Right lobe of liver (tissue), 4 donors: ENCODE data around the gene FAM53A.

Source experiments
- POLR2A ChIP-seq: fragments of 450-650 bp; IDR thresholded peaks from one replicate; pipeline ENCODE4 v1.6.1; 2017; ENCODE audit warnings: antibody characterized with exemption, mild to moderate bottlenecking
- TF ChIP-seq, protein P1 (sequence below), 4 donors: fragments of 200-600 bp in 3 of 4; fragments of 450-650 bp in 1 of 4; IDR thresholded peaks; one replicate each; pipeline versions ENCODE4 v1.5.1 to v1.8.0; 2016 to 2022; ENCODE audit warnings: antibody characterized with exemption in 4 of 4, mild to moderate bottlenecking in 2 of 4
- donor health status: DM: no; HTN: no; CAD: no.
- donor health status: DM: no; HTN: no; CAD: no.
- donor health status: DM: no; HTN: yes; CAD: no.

DNA sequence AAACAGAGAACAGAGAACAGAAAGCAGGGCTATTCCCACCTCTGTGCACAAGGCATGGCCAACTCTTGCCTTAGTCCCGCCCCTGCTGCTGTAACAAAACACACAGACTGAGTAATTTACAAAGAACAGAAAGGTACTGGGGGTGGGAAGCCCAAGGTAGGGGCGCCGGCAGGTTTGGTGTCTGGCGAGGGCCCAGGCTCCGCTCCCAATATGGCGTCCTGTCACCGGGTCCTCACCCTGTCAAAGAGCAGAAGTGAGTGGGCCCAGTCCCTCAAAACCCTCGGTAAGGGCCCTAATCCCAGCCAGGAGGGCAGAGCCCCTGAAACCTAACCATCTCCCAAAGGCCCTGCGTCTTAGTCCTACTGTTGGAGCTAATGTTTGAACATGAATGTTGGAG is 71.0 kb downstream of the FAM53A start:
- TF ChIP-seq, protein P1, sequence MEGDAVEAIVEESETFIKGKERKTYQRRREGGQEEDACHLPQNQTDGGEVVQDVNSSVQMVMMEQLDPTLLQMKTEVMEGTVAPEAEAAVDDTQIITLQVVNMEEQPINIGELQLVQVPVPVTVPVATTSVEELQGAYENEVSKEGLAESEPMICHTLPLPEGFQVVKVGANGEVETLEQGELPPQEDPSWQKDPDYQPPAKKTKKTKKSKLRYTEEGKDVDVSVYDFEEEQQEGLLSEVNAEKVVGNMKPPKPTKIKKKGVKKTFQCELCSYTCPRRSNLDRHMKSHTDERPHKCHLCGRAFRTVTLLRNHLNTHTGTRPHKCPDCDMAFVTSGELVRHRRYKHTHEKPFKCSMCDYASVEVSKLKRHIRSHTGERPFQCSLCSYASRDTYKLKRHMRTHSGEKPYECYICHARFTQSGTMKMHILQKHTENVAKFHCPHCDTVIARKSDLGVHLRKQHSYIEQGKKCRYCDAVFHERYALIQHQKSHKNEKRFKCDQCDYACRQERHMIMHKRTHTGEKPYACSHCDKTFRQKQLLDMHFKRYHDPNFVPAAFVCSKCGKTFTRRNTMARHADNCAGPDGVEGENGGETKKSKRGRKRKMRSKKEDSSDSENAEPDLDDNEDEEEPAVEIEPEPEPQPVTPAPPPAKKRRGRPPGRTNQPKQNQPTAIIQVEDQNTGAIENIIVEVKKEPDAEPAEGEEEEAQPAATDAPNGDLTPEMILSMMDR (IDR thresholded peaks at IDR 0.05), result no peak
- no peak for TF ChIP-seq POLR2A
